HG02798 (cell line): Measurements from ENCODE around the gene LGI4.
"Not testable (repeated sequence)": the region's sequence is repeated elsewhere in the genome, so short reads cannot be mapped to it uniquely, and the experiment has no call there.

ENCODE experiments used
- ATAC-seq: cut with Tn5 transposase; IDR thresholded peaks from one replicate; pipeline ENCODE4 v1.9.1; 2021; ENCODE audit warnings: mild to moderate bottlenecking; ENCODE audit not compliant: unreplicated experiment, poor library complexity

Gene LGI4

GRCh38 chr19:35110974-35111373, 23.9 kb downstream of the LGI4 start:
- ATAC-seq, result no peak

DNA sequence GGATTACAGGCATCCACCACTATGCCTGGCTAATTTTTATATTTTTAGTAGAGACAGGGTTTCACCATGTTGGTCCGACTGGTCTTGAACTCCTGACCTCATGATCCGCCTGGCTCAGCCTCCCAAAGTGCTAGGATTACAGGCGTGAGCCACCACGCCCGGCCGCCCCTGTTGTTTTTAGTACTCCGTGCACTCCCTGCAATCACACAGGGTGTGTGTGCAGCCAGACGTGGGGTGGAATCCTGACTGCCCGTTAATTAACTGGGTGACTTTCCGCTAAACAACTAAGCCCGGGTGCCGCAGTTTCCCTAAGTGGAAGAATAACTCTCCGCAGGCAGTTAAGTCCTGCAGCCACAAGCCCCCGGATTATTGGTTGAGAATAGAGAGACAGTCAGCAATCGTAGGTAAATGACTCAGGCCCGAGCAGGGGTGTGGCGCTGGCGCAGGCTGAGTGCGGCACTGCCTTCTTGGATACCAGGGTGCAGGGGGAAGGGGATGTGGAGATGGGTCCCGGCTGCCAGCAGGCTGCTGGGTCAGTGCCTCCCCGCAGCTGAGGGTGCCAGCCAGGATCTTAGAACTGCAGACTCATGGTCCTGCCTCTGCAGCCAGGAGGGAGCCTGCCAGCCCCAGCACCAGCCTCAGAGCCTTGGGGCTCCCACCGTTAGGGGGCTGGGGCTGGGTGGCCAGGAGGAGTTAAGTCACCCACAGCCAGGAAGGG, 25.3 kb downstream of the LGI4 start:
- no peak for ATAC-seq

GRCh38 chr19:35108730-35109129, 26.1 kb downstream of the LGI4 start:
- no peak for ATAC-seq

GRCh38 chr19:35107545-35107944, 27.3 kb downstream of the LGI4 start:
- no peak for ATAC-seq

- no peak for ATAC-seq
These were observed 27.8 kb downstream of the LGI4 start for GRCh38 chr19:35106898-35107541.

DNA sequence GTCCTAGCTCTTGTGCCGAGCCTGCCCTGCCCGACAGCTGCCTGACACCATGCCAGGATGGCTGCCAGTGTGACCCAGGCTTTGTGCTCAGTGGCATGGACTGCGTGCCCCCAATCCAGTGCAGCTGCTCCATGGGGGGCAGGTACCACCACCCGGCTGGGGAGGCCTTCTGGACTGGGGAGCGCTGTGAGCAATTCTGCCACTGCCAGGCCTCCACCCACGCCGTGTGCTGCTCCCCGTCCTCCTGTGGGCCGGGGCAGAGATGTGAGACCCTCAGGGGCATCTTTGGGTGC, 28.6 kb downstream of the LGI4 start:
- no peak for ATAC-seq

GRCh38 chr19:35105411-35106290, 29.2 kb downstream of the LGI4 start:
- ATAC-seq, result no peak

- ATAC-seq, result no peak
These were observed 29.8 kb downstream of the LGI4 start for GRCh38 chr19:35105047-35105410.

- ATAC-seq, result no peak
These were observed 30.5 kb downstream of the LGI4 start for GRCh38 chr19:35104361-35104760.

GRCh38 chr19:35103614-35104013, 31.2 kb downstream of the LGI4 start:
- ATAC-seq, result not testable (repeated sequence)

DNA sequence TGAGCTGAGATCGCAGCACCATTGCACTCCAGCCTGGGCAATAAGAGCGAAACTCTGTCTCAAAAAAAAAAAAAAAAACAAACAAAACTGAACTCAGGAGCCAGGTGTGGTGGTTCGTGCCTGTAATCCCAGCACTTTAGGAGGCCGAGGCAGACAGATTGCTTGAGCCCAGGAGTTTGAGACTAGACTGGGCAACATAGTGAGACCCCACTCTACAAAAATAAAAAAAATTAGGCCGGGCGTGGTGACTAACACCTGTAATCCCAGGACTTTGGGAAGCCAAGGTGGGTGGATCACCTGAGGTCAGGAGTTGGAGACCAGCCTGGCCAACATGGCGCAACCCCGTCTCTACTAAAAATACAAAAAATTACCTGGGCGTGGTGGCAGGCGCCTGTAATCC, 32.9 kb downstream of the LGI4 start:
- not testable (repeated sequence) for ATAC-seq

DNA sequence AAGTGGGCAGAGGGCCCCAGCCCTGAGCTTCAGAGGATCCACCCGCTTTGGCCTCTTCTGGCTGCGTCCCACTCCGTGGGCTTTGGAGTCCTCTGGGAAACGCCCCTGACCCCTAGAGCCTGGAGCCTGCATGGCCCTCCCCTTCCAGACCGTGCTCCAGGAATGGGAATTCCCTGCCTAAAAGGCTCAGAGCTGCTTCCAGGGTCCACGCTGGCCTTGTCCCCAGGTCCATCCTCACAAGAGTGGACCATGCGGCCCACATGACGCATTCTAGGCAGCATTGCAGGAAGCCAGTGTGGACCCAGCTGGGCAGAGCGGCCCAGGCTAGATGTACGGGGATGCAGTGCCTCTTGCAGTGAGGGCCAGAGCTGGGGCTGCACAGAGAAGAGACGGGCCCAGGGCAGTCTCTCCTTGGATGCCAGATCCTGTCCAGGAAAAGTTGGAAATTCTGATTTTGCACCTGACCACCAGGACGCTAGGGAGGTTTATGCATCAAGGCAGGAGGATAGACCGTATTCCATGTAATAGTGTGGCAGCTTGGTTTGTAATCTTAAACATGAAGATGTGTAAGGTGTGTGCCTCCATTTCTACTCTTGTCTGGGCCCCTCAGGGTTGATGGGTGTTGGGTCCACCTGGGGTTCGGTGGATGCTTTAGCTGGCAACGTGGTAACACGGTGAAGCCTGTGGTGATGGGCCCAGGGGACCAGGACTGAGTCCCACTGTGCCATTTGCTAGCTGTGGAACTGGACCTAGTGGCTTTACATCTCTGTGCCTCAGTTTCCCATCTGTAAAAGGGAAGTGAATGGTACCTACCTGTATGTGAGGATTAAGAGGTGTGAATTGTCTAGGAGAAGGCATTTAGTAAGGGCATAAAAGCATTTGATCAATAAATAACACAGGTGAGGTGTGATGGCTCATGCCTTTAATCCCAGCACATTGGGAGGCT, 34.0 kb downstream of the LGI4 start:
- ATAC-seq, result no peak

GRCh38 chr19:35099897-35100275, 35.0 kb downstream of the LGI4 start:
- no peak for ATAC-seq

DNA sequence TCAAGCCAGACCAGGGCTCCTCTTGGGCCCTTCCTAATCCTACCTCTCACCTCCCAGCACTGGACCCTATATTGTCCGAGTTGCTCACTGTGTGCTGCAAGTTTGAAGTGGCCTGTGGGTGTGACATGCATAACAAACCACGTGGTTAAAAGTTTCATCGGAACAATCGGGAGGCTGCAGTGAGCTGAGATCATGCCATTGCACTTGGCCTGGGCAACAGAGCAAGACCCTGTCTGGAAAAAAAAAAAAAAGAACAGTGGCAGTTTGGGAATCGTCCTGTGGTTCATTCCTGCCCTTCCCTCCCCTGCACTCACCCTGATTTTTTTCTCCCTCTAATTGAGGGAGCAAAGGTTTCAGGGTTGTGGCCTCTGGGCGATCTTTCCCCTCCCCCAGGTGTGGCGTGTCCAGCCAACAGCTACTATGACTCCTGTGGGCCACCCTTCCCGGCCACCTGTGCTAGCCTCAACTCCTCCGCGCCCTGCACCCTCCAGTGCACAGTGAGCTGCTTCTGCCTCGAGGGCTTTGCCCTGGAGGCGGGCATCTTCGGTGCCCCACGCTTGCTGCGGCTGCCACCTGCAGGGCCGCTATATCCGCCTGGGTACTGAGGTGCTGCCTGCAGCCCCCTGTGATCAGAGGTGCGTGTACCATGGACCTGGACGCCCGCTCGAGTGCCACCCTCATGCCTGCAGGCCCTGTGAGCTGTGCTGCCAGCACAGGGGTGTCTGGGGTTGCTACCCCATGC, 35.5 kb downstream of the LGI4 start:
- no peak for ATAC-seq

DNA sequence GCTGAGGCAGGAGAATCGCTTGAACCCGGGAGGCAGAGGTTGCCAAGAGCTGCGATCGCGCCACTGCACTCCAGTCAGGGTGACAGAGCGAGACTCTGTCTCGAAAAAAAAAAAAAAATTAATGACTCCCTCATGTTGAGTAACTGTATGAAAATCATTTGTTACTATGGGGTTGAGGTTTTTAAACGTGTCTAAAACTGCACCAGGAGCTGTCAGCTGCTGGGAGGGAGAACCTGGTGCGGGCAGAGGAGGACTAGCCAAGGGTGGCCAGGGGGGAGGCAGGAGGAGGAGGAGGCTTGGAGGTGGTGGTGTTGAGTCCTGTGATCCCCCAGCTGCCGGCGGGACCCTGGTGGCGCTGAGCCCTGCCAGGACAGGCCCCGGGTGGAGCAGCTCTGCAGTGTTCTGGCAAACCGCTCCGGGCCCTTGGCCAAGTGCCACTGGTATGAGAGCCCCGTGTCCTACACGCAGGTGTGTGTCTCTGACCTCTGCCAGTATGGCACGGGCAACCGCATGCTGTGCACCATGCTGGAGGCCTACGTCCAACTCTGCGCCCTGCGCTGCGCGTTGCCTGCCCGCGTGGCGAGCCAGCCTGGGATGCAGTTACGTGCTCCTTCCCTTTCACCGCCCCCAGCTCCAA, 36.3 kb downstream of the LGI4 start:
- ATAC-seq, result no peak

- ATAC-seq, result no peak
These were observed 39.0 kb downstream of the LGI4 start for GRCh38 chr19:35095667-35096368.

DNA sequence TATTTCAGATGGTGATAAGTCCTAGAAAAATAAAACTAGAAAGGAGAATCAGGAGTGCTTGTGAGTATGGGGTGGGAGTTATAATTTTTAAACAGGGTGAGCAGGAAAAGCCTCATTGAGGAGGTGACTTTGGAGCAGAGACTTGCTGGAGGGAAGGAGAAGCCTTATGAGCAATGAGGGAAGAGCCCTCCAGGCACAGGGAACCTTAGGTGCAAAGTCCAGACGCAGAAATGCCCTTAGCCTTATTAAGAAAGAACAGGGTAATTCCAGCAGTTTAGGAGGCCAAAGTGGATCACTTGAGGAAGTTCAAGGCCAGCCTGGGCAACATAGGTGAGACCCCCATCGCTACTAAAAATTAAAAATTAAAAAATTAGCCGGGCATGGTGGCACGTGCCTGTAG, 40.2 kb downstream of the LGI4 start:
- no peak for ATAC-seq

DNA sequence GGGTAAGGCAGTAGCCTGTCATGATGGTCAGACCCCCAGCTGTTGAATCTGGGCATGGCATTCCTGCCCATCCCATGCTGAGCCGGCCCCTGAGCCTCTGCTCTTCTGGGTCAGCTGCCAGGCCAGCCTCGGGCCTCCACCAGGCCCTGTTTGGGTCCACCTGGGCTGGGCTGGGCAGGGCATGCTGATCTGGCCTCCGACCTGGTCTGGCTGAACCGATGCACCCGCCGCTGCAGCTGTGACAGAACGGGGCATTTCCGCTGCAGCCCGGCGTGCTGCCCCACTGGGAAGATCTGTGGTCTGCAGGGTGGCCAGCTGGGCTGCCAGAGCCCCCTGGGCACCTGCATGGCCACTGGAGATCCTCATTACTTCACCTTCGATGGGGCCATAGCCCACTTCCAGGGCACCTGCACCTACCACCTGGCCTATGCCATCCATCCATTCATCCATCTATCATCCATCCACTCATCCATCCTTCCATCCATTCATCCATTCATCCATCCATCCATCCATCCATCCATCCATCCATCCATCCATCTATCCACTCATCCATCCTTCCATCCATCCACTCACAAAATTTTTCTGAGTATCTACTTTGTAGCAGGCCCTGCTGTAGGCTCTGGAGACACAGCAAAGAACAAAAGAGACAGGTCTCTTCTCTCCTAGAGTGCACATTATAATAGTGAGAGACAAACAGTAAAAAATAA, 40.8 kb downstream of the LGI4 start:
- ATAC-seq, result no peak
